ENCODE results near the gene HNRNPA1L2.
A peak's percentile ranks its signal among the peaks of the same experiment; 100 is the strongest.

The HNRNPA1L2 gene

DNA sequence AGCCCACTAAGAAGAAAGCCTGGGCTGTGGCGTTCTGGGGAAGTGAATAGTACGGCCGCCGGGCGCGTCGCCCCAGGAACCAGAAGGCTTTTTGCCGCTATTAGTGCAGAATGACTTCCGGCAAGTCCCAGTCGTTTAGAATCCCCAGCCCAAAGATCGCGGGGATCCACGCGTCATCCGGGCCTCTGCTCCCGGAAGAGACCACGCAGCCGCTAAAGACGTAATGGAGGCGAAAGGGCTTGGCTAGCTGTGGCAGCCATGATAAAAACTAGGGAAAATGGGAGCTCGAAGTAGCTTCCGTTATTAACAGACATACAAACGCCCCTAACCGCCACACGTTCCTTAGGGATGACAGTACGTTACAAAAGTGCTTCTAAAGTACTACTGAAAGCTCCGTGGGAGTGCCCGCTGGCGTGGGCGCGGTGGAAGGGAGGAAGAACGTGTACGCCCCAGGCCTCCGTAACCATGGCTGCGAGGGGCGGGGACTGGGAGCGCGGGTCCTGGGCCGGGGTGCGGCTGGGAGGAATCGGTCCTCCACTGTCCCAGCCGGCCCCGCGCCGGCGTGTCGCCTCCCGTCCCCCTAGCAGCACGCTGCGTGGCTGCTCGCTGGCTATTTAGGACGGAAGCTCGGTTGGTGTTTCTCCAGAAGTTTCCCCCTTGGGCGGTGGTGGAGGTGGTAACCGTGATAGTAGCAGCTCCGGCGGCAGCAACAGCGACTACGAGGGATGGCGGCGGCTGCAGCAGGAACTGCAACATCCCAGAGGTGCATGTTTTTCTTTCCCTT, 10.2 kb downstream of the HNRNPA1L2 start, which contains the start of gene SUGT1:
Gene SUGT1, plus strand, starts transcription at position 641 of the 784 bp plus-strand sequence. Its CDS starts 85 bp downstream, at position 726.
- ChIA-PET CTCF (interaction anchor here (0.6 to 1.8 kb wide), 5 partner anchors 13 to 501 kb away, joined by 3 to 5 read pairs (median 4); no protein-coding TSS in a partner anchor), POLR2A (interaction anchor here (0.5 to 2.8 kb wide), 15 partner anchors 8 to 201 kb away, joined by 3 to 35 read pairs (median 4); partner anchors contain the start of gene HNRNPA1L2)
- peak; percentile 87 for DNase-seq (ENCODE audit: extremely low spot score)
- TF ChIP-seq L3MBTL2 (conservative IDR thresholded peaks at IDR 0.05) (peak; percentile 98), FOXA1 (IDR thresholded peaks at IDR 0.05) (no peak), NFRKB (IDR thresholded peaks at IDR 0.05) (peak; percentile 94), ELF4 (IDR thresholded peaks at IDR 0.05) (peak; percentile 63), FOXK2 (IDR thresholded peaks at IDR 0.05) (0 out of 2 replicates have a peak, but pooled peaks have one; percentile 63)
- TF ChIP-seq, protein P1, sequence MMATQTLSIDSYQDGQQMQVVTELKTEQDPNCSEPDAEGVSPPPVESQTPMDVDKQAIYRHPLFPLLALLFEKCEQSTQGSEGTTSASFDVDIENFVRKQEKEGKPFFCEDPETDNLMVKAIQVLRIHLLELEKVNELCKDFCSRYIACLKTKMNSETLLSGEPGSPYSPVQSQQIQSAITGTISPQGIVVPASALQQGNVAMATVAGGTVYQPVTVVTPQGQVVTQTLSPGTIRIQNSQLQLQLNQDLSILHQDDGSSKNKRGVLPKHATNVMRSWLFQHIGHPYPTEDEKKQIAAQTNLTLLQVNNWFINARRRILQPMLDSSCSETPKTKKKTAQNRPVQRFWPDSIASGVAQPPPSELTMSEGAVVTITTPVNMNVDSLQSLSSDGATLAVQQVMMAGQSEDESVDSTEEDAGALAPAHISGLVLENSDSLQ (IDR thresholded peaks at IDR 0.05): no peak

DNA sequence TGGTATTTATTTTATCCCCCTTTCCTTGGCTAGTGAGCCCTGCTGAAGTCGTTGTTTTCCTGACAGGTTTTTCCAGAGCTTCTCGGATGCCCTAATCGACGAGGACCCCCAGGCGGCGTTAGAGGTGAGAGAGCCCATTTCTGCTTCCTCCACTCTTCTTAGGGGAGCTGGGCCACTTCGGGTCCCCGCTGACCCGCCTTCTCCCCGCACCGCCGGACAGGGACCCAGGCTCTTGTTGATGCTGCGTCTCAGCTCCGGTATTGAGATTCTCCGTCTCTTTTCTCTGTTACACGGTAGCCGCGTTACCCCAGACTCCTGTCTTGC, 10.7 kb downstream of the HNRNPA1L2 start:
- no peak for TF ChIP-seq ZNF384 (IDR thresholded peaks at IDR 0.05)
- TF ChIP-seq FOXM1 (IDR thresholded peaks at IDR 0.05; ENCODE audit: borderline replicate concordance): no peak
- no peak for TF ChIP-seq ELF4 (IDR thresholded peaks at IDR 0.05)
- no peak for TF ChIP-seq TARDBP (IDR thresholded peaks at IDR 0.05)
- no peak for TF ChIP-seq ARNT (IDR thresholded peaks at IDR 0.05)
- no peak for TF ChIP-seq L3MBTL2 (conservative IDR thresholded peaks at IDR 0.05)
- no peak for TF ChIP-seq FOXK2 (IDR thresholded peaks at IDR 0.05)
- TF ChIP-seq HDGF (IDR thresholded peaks at IDR 0.05; ENCODE audit: borderline replicate concordance): no peak
- DNase-seq (ENCODE audit: extremely low spot score): peak; percentile 26
- ChIA-PET POLR2A (interaction anchor here (0.5 to 2.8 kb wide), 13 partner anchors 9 to 201 kb away, joined by 3 to 35 read pairs (median 4); partner anchors contain the start of gene HNRNPA1L2), CTCF (interaction anchor here (0.6 to 1.8 kb wide), 5 partner anchors 12 to 500 kb away, joined by 3 to 5 read pairs (median 4); no protein-coding TSS in a partner anchor)

GRCh38 chr13:52659340-52659739, 17.1 kb downstream of the HNRNPA1L2 start:
- CTCF ChIA-PET: no interaction called here
- no peak for DNase-seq (ENCODE audit: extremely low spot score)
- POLR2A ChIA-PET: no interaction called here
- TF ChIP-seq FOXA1 (IDR thresholded peaks at IDR 0.05) (no peak), ZNF384 (IDR thresholded peaks at IDR 0.05) (no peak), LEF1 (IDR thresholded peaks at IDR 0.05; ENCODE audit: borderline replicate concordance) (no peak), ELF4 (IDR thresholded peaks at IDR 0.05) (no peak), SP1 (IDR thresholded peaks at IDR 0.05) (no peak), SUZ12 (IDR thresholded peaks at IDR 0.05) (no peak), NFRKB (IDR thresholded peaks at IDR 0.05) (no peak), ARNT (IDR thresholded peaks at IDR 0.05) (no peak), L3MBTL2 (conservative IDR thresholded peaks at IDR 0.05) (no peak), TARDBP (IDR thresholded peaks at IDR 0.05) (no peak), BHLHE40 (IDR thresholded peaks at IDR 0.05; ENCODE audit: borderline replicate concordance) (no peak), CTBP1 (IDR thresholded peaks at IDR 0.05; ENCODE audit: borderline replicate concordance) (no peak), HDGF (IDR thresholded peaks at IDR 0.05; ENCODE audit: borderline replicate concordance) (no peak), FOXM1 (IDR thresholded peaks at IDR 0.05; ENCODE audit: borderline replicate concordance) (no peak), FOXK2 (IDR thresholded peaks at IDR 0.05) (no peak)
- TF ChIP-seq, protein P1 (IDR thresholded peaks at IDR 0.05): no peak

DNA sequence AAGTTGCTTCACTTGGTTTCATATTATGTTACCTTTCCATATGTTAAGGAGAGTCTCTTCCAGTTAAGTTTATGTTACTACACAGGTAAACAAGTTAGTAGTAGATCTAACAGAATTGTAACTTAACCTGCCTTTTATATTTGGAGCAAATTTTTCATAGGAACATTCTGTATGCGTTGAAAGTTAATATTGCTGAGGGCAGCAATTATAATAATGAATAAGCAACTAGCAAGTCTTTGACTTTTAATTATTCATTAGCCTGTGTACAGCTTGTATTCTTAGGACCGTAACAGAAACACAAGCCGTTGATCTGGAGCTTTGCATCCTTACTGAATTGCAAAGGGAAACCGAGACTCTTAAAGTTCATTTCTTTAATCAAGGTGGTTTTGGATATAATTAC, 22.0 kb downstream of the HNRNPA1L2 start:
- ChIA-PET CTCF (interaction anchor here (1.1 to 1.7 kb wide), 2 partner anchors 139 to 145 kb away, joined by 5 to 12 read pairs; no protein-coding TSS in a partner anchor), POLR2A (interaction anchor here (1.3 kb wide), 1 partner anchor 12 kb away, joined by 3 read pairs; the partner anchor contains the start of gene SUGT1)
- TF ChIP-seq, protein P1 (IDR thresholded peaks at IDR 0.05): no peak
- TF ChIP-seq L3MBTL2 (conservative IDR thresholded peaks at IDR 0.05) (no peak), SUZ12 (IDR thresholded peaks at IDR 0.05) (no peak), ZNF384 (IDR thresholded peaks at IDR 0.05) (no peak), BHLHE40 (IDR thresholded peaks at IDR 0.05; ENCODE audit: borderline replicate concordance) (no peak), LEF1 (IDR thresholded peaks at IDR 0.05; ENCODE audit: borderline replicate concordance) (no peak), CTBP1 (IDR thresholded peaks at IDR 0.05; ENCODE audit: borderline replicate concordance) (no peak), TARDBP (IDR thresholded peaks at IDR 0.05) (no peak), FOXA1 (IDR thresholded peaks at IDR 0.05) (no peak), FOXM1 (IDR thresholded peaks at IDR 0.05; ENCODE audit: borderline replicate concordance) (no peak), FOXK2 (IDR thresholded peaks at IDR 0.05) (no peak), ELF4 (IDR thresholded peaks at IDR 0.05) (no peak), HDGF (IDR thresholded peaks at IDR 0.05; ENCODE audit: borderline replicate concordance) (no peak), NFRKB (IDR thresholded peaks at IDR 0.05) (no peak), SP1 (IDR thresholded peaks at IDR 0.05) (no peak)
- DNase-seq (ENCODE audit: extremely low spot score): no peak

GRCh38 chr13:52665325-52665724, 23.1 kb downstream of the HNRNPA1L2 start:
- TF ChIP-seq ZNF384 (IDR thresholded peaks at IDR 0.05): peak; percentile 64
- no peak for TF ChIP-seq FOXK2 (IDR thresholded peaks at IDR 0.05)
- ChIA-PET CTCF (interaction anchor here (0.7 to 1.7 kb wide), 7 partner anchors 9 to 404 kb away, joined by 3 to 12 read pairs (median 3); partner anchors contain the start of gene SUGT1), POLR2A (interaction anchor here (1.5 kb wide), 1 partner anchor 13 kb away, joined by 4 read pairs; the partner anchor contains the start of gene SUGT1)
- DNase-seq (ENCODE audit: extremely low spot score): no peak

DNA sequence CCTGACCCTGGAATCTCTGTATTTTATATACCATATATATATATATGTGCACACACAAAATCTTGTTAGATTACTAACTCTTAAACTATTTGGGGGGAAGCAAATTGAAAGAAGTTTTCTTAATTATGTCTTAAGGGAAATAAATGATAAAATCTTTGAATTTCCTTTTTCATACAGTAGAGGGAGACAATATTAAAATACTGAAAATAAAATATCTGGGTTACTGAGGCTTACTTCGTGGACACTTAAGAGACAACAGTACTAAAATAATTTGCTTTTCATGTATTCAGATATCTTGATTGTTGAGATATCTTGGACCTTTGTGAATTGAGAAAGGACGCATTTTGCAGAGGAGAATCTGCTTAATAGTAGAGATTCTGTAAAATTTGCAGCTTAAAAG, 27.4 kb downstream of the HNRNPA1L2 start:
- POLR2A ChIA-PET: no interaction called here
- DNase-seq (ENCODE audit: extremely low spot score): no peak
- CTCF ChIA-PET: no interaction called here
- TF ChIP-seq ARNT (IDR thresholded peaks at IDR 0.05): no peak
- TF ChIP-seq, protein P1 (IDR thresholded peaks at IDR 0.05): no peak
- no peak for TF ChIP-seq SP1 (IDR thresholded peaks at IDR 0.05)
- TF ChIP-seq ELF4 (IDR thresholded peaks at IDR 0.05): no peak

Measured in HEK293T (cell line).